Activated CD4-positive, alpha-beta T cell treated with anti-CD3 and anti-CD28 coated beads for 1 hour (primary cell): ENCODE measurements around the gene DUT.
A peak's percentile ranks its signal among the peaks of the same experiment; 100 is the strongest.

ENCODE experiments used
- DNase-seq: peaks from one replicate; pipeline ENCODE4 v3.0.0-alpha.2; 2020

Gene DUT

DNA sequence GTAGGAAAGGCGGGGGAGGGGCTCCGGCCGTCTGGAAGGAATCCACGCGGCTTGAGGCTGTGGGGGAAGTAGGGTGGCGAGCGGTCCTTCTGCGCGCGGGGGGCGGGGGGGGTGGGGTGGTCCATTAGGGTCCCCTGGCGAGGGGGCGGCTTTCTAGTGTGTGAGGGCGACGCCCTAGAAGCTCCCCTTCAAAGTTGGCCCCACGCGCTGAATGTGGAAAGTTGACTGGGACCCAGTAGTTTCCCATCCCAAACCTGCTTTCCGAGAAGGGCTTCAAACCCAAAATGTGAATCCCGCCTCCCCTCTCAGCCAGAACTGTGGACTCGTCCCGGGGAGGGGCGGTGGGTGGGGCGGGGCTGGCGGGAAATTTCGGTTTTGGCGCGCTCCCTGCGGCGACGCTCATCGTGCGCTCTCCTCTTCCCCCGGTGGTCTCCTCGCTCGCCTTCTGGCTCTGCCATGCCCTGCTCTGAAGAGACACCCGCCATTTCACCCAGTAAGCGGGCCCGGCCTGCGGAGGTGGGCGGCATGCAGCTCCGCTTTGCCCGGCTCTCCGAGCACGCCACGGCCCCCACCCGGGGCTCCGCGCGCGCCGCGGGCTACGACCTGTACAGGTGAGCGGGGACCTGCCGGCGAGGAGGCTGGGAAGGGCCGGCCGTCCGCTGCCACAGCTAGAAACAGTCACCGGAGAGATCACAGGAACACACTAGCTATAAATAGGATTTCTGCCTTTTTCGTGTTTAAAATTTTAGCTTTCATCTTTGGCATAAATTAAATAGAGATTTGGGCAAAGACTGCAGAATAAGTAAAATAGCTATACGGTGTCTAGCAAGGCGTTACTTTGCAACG is 790 bp downstream of the DUT start:
- peak; percentile 51 for DNase-seq

DNA sequence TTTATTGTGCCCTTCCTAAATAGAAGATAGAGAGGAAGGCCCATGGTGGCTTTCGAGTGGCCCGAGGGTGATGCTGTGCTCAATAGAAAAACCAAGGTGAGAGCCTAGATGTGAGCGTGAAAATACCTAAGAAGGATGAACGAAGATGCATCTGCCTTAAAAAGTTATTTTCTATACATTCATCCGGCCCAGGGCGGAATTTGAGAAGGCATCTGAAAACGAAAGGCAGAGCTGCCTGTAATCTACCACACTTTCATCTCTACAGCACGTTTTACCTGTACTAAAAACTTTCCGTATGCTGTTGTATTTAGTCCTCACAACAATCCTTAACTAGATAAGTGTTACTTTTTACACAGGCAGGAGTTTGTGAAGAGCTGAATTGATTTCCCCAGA is 1.4 kb downstream of the DUT start:
- no peak for DNase-seq

DNA sequence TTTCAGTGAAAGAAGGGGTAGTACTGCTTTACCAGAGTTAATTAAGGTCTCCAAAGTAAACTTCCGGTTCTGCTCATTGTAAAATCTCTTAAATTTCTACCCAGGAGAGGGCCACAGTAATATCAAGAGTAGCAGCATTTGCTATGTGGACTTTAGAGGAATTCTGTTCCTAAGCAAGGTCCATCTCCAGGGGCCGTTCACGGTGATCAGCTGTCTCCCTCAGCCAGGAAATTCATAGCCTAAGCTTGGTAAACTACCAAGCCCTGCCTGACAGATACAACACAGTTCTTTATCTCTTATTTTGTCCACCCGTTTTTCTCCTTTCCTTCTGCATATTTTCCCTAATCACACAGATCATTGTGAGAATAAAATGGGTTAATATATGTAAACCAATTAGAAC is 2.3 kb downstream of the DUT start:
- no peak for DNase-seq

DNA sequence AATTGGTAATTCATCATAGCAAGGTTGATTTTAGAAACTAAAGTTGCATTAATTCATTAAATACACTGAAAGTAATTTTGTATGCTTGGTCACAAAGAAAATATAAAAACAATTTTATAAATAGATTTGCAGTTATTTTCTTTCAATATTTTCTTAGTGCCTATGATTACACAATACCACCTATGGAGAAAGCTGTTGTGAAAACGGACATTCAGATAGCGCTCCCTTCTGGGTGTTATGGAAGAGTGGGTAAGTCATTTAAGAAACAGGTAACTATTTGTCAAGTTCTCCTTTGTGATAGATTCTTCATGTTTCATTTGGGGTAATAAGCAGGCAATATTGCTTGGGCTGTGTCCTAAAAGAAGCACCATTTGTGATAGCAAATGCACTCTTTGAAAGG is 3.0 kb downstream of the DUT start:
- DNase-seq, result no peak

DNA sequence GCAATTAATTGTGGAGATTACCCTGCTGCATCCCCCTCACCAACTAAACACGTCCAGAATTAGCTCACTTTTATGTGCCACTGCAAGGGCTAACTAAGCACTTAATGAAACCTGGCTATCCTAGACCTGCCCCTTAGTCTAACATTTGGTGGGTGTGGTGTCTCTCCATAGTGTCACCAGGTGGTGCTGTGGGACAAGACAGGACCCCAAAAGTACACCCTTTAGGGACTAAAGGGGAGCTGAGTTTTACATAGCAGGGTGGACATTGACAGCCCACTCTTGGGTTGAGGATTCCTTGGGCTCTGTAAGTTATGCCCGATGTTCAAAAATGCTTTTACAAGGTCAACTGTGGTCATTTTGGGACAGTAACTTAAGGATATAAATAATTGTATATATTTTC is 5.7 kb downstream of the DUT start:
- no peak for DNase-seq

DNA sequence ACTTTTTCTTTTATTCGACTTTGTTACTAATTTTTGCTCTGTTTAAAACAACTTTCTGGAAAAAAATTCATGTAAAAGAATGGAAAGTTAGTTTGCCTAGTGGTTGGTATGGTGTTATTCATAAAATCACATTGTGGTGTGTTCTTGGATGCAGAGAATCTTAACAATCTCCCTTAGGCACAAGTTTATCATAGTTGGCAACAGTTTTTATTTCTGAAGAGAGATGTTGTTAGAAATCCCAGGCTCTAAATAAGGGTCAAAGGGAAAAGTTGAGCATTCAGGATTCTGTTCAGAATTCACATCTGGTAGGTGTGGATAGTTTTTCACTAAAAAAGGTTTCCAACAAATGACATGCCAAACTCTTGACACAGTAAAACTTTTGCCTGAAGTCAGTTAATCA is 6.4 kb downstream of the DUT start:
- no peak for DNase-seq

DNA sequence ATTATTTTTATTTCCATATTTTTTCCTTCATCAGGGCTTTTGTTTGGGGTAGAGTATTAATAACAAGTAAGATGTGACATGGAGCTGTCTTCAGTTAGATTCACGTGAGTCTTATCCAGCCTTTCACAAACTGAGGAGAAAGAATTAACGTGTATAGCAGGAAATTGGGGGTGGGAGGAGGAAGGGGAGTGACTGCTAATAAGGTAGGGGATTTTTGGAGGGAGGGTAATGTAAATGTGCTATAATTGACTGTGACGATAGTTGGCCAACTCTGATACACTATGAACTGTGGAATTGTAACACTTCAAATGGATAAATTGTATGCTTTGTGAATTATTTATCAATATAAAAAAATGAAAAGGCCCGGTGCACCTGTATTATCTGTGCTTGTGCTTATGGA is 8.9 kb downstream of the DUT start:
- DNase-seq, result no peak

DNA sequence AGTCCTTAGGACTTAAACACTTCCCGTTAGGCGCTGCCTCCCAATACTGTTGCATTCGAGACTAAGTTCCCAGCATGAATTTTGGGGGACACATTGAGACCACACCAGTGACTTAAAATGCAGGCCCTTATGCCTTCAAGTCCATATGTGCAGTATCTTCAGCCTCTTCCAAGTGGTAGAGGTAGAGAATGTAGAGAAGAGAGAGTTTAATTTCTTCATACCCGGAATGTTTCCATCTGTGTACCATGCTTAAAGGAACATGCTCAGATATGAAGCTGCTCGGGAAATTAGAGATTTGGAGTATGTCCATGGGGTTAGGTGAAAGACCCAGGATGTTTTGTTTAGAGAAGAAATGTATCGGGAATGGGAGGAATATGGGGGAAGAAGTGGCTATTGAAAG is 12.6 kb downstream of the DUT start:
- no peak for DNase-seq

DNA sequence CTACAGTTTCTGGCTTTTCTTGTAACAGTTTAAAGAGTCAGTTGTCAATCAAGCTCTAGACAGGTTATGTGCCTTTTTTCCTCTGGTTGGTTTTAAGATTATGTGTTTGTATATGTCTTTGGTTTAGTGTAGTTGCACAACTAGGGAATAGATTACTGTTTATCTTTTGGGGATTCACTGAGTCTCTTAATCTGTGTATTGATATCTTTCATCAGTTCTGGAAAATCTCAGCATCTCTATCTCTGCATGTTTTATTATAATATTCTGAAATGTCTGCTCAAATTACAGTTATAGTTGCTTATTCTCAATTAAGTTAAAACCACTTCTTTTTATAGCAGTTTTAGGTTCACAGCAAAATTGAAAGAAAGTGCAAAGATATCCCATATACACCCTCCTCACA is 14.3 kb downstream of the DUT start:
- DNase-seq, result no peak

DNA sequence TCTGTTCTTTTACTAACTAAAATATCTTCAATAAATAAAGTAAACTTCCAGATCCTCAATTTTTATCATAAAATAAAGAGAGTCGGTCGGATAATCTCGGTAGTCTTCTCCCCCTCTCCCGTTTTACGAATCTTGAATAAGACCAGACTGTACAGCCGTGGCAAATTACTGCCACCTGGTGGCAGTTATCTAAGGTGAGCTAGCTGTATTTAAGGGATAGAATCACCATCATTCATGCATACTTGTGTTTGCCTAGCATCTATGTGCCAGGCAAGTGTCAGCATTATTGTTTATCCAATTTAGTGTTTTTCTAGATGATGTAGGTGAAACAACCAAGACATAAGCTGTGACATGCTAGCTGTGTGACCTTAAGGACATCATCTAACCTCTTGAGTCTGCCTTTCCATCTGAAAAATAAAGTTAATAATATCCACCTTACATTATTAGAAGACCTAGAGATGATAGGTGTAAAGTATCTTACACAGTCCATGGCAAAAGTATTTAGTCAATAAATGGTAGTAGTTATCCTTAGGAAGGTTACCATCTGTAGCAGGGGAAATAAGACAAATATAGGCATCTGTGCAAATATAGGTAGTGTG is 21.3 kb downstream of the DUT start:
- DNase-seq, result peak; percentile 16

DNA sequence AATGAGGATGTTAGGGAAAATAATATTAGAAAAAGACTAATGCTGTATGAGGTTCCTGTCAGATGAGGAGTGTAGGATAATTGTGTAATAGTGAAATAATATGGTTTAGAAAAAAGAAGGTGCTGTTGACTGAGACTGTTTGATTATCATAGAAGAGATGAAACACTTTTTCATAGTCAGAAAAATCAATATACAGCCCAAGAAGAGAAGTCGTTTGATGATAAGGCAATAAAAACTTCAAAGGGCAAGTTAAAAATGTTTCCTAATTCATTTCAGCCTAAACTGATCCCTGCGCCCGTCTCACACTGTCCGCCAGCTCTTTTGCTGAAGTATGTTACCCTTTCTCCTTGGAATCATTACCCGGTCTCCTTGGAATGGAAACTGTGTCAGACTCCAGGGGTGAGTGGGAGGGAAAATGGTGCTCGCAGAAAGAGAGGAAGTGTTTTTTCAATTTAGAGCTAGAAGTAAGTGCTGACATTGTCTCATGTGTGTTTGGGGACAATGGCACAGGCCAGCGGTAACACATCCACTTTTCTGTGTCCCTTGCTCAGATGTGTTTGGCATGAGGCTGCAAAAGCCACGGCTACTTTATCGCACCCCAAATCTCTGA is 23.6 kb downstream of the DUT start:
- DNase-seq, result no peak

DNA sequence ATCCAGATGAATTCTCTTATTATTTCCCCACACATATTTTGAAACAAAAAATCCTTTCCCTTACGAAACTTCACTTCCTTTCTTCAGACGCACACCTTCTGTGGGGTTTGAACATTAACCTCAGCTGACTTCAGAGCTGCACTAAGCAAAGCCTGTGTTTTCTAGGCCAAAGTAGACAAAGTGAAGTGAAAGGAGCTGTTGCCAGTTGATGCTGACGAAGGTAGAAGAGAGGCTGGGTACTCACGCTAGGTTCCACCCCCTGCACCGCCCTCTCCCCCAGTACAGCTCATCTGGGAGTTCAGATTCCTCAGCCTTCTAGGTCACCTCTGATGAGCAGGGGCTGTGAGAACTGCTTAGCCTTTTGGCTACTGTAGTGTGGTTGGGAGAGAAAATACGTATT is 24.1 kb downstream of the DUT start:
- DNase-seq, result no peak

DNA sequence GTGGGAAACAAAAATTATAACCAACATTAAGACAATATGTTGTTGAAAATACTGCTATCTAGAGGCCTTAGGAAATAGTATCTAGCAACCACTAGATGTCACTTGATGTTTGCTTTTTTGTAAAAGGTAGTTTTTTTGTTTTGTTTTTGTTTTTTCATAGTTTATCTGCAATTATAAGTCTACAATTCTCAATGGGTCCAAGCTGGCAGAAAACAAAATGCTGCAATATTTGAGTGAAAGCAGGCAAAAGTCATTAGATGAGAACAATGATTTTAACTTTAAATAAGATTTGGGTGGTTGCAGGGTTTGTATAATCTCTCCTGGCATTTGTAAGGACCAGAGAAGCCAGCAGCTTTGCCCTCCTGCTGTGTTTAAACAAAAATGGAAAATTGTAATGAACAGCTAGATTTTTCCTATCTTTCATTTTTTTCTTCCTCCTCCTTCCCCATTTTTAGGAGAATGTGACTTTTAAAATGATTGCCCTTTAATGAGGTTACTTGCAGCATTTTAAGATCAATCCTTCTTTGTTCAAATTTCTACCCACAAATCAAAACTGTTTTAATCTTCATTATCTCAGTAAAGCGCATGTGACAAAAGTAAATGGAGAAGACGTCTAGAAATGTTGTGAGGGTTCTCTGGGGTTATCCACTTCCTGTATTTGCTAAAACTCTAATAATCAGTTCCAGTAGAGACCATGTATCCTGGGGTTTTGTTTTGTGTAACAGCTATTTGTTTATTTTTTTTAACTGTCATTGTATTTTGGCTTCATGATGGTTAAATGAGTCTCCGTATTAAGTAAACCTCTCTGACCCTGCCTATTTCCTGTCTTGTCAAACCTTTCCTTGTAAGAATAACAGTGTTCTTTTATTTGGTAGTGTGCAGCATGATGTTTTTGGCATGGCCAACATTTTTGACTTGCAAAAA is 27.3 kb downstream of the DUT start:
- DNase-seq, result no peak

DNA sequence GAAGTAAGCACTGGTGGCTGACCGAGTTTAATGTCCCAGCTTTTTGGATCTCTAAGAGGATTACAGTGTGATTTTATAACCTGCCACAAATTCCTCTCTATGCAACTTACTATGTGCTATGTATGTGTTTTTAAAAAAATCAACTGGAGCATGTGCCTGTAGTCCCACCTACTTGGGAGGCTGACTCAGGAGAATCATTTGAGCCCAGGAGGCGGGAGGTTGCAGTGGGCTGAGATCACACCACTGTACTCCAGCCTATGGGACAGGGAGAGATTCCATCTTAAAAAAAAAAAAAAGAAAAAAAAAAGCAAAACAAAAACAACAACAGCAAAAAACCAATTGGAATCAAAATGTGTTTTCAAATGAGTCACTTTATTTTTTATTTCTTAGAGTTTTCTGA is 29.6 kb downstream of the DUT start:
- no peak for DNase-seq

DNA sequence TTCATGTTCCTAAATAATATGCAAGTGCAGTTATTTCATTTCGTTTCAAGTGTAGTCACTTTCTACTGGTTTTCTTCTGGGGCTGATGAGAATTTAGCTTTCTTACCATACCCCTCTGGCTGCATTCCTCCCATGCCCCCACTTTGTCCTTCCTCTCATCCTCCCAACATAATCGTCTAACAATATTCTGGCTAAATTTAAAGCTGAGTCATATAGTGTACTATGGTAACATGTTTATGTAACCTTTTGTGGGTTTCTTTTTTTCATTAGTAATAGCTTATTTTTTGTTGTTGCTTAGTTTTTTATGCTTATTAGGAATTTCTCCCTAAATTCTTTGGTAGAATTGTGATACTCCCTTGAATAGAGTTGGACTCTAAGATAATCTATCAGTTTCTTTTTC is 30.5 kb downstream of the DUT start:
- DNase-seq, result no peak

DNA sequence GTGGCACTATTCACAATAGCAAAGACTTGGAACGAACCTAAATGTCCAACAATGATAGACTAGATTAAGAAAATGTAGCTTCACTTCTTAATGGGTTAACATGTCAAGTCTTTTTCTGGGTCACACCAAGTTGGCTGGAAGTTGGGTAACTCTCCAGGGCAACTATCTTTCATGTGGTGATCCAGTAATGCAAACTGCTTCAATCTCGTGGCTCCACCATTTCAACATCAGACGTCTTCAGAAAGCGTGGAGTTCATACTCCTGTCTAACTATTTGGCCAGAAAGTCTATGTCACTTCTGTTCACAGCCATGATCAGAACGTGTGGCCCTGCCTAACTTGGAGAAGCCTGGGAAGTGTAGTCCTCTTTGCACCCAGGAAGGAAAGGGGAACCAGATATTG is 32.2 kb downstream of the DUT start:
- no peak for DNase-seq

DNA sequence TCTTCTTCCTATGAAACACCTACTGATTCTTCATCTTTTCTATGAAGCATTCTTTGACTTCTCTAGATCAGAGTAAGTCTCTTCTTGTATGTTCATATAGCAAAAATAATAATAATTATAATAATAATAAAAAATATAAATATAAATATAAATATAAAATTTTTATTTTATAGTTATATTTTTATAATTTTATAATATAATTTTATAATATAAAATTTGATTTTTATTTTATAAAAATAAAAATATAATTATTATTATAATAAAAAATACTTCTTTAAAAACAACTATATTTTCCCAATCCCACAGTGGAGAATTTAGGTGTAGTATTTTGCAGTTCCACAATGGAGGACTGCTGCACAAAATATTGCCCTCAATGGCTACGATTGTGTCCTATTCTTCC is 34.3 kb downstream of the DUT start:
- DNase-seq, result no peak

DNA sequence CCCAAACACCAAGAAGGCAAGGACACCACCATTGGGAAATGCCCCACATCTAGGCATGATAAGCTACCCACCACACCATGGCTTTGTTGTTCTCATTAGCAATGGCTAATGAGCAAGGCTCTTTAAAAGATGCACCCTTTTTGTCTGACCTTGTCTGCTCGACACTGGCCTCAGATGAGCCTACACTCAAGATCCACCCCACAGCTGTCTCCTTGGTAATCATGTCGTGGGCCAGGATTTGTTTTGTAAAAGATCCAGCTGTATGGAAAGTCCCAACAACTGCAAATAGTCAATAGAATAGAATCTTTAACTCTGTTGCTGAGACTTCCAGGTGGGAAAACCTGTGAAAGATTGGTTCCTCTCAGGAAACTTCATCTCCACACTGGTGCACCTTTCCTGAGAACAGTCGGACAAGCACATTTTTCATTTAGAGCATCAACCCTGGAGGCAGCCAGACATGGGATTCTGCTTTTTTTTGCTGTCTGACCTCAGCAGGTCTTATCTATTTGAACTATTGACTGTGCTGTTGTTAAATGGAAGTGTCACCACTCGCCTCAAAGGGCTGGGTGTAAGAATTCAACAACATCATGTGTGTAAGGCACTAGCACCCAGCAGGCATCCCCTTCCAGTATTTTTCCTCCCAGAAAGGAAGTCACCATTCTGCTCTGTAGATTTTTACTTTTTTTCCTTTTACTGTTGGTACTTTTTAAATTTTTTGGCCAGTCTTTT is 35.5 kb downstream of the DUT start:
- no peak for DNase-seq

DNA sequence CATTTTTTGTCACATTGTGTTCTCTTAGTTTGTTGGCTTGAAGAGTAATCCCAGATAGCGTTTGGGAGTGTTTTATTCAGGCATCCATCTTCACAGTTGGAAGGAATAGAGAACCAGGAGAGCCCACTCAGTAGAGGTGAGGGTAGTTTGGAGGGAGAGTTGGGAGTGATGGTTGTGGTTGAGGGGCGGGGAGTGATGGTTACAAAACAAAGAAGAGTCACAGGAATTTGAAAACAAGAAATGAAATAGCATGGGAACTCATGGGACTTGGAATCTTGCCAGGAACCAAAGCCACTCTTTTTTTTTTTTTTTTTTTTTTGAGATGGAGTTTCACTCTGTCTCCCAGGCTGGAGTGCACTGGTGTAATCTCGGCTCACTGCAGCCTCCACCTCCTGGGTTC is 36.3 kb downstream of the DUT start:
- no peak for DNase-seq

DNA sequence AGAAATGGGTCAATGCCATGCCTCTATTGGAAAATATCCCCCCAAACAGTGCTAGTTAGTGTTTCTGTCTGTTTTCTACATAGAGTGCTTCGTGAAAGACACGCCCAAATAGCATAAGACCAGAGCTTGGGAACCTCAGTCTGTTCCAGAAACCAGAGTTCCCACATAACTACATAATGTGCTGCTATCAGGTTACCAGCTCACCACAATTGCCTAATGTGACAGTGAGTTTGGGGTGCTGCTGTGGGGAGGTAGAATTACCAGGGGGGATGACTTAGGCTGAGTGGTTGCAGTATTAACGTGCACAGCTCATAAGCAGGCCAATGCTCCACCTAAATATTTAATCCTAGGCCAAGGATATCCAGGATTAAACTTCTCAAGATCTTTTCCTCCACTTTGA is 39.2 kb downstream of the DUT start:
- no peak for DNase-seq

DNA sequence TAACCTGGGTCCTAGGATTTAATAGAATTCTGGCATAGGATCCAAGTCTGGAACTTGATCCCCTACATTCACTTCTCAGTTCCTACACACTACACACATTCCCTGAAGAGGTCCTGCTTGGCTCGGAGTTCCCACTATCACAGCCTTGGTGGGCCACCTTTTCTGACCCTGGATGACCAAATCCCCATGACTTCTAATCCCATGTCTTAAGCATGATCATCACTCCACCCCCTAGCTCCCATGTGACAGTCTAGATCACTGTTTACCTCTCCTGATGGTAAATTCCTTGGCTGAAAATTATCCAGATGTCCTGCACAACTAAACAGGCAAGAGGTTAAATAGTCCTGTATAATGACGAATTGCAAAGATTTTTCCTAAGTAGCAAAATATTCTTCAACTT is 40.3 kb downstream of the DUT start:
- DNase-seq, result no peak

DNA sequence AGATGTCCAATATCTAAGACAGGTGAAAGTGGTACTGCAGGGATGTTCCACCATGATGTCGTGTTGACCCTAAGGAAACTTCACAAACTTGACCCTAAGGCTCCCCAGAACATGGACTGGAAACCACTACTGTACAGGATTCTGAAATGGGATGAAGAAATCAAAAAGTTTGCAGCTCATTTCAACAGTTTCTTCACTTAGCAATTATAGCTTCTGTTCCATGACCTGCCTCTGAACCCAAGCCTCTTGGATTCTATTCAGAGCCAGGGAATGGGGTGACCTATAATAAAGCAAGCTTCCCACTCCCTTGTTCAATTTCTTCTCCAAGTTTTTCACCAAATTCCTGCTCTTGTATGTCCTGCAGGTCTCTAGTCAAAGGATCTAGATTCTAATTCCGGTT is 40.7 kb downstream of the DUT start:
- no peak for DNase-seq
